Endothelial cell (in vitro differentiated cells): ENCODE results near the gene THSD4. TPM values are rescaled to one million over a fixed set of nuclear protein-coding genes. Genes with fewer than 3 reads are reported as not detected.

Source experiments
- DNase-seq: peaks from one replicate; pipeline ENCODE4 v3.0.0; 2021; ENCODE audit warnings: low spot score
- H3K27ac Mint-ChIP-seq: one replicate; pipeline ENCODE4 v1.8.0; 2021; ENCODE audit warnings: mixed read lengths, inconsistent platforms; ENCODE audit not compliant: unreplicated experiment
- H3K27me3 Mint-ChIP-seq: one replicate; pipeline ENCODE4 v1.8.0; 2021; ENCODE audit warnings: mild to moderate bottlenecking, moderate library complexity, mixed read lengths, inconsistent platforms; ENCODE audit not compliant: unreplicated experiment
- H3K36me3 Mint-ChIP-seq: one replicate; pipeline ENCODE4 v1.8.0; 2021; ENCODE audit warnings: mild to moderate bottlenecking, low read depth, mixed read lengths, inconsistent platforms; ENCODE audit not compliant: unreplicated experiment
- H3K4me1 Mint-ChIP-seq: one replicate; pipeline ENCODE4 v1.8.0; 2021; ENCODE audit warnings: mild to moderate bottlenecking, mixed read lengths, inconsistent platforms; ENCODE audit not compliant: unreplicated experiment
- H3K4me3 Mint-ChIP-seq: one replicate; pipeline ENCODE4 v1.8.0; 2021; ENCODE audit warnings: mild to moderate bottlenecking, mixed read lengths, inconsistent platforms; ENCODE audit not compliant: unreplicated experiment
- H3K9me3 Mint-ChIP-seq: one replicate; pipeline ENCODE4 v1.8.0; 2021; ENCODE audit warnings: mixed read lengths, inconsistent platforms; ENCODE audit not compliant: unreplicated experiment
- total RNA-seq: library from RNA; stranded (reverse); fragmentation: NEBNext Ultra II Directional; extraction: Animal tissue kit (Norgen Biotek cat#: 25700); gene quantifications from one replicate; pipeline ENCODE4 v1.2.1, GENCODE V29; 2021; ENCODE audit not compliant: unreplicated experiment
- TF ChIP-seq, protein P1 (sequence below): fragments of 200-600 bp; sonication (generic); IDR thresholded peaks from one replicate; pipeline ENCODE4 v1.5.0; 2021; ENCODE audit warnings: antibody characterized with exemption; ENCODE audit not compliant: unreplicated experiment

Gene THSD4
- total RNA-seq, 1 donor from 2014 or later = 0.92 TPM

DNA sequence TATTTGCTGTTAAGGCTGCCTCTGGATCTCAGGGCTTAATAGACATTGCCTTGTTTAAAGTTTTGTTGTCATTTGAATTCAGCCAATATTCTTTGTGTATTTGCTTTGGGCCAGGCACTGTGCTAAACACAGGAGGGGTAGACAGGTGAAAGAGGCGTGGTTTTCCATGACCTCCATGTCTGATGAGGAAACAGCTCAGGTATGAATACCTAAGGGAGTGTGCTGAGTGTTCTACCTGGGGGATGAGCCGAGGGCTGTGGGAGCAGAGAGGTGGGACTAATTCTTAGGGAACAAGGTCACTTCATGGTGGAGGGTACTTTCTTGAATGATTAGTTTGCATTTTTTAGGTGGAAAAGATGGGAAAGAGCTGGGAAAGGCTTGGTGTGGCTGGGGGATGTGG lies 108.2 kb downstream of the THSD4 start:
- Mint-ChIP-seq H3K4me3 (no peak overlapping the region), H3K27me3 (peaks cover 2% of the 10 kb centered on the region), H3K9me3 (no peaks in the 10 kb centered on the region), H3K27ac (no peak overlapping the region), H3K4me1 (peaks cover 8% of the 10 kb centered on the region), H3K36me3 (no peaks in the 10 kb centered on the region)
- TF ChIP-seq, protein P1, sequence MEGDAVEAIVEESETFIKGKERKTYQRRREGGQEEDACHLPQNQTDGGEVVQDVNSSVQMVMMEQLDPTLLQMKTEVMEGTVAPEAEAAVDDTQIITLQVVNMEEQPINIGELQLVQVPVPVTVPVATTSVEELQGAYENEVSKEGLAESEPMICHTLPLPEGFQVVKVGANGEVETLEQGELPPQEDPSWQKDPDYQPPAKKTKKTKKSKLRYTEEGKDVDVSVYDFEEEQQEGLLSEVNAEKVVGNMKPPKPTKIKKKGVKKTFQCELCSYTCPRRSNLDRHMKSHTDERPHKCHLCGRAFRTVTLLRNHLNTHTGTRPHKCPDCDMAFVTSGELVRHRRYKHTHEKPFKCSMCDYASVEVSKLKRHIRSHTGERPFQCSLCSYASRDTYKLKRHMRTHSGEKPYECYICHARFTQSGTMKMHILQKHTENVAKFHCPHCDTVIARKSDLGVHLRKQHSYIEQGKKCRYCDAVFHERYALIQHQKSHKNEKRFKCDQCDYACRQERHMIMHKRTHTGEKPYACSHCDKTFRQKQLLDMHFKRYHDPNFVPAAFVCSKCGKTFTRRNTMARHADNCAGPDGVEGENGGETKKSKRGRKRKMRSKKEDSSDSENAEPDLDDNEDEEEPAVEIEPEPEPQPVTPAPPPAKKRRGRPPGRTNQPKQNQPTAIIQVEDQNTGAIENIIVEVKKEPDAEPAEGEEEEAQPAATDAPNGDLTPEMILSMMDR = no peak
- DNase-seq = no peak

DNA sequence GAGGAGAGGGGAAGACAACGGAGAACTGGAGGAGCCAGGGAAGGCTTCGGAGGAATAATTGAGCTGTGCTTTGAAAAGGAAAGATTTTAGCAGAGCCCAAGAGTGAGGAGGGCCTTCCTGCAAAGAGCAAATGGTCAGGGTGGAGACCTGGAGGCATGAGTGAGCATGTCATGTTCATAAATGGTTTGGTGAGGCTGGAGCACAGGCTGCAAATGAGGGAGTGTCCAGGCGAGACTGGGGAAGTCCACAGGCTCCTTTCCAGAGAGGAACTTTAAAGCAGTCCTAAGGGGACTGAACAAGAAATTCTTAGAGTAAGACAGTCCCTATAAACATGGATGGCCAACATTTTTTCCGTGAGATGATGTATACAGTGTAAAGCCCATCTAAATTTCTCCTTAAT lies 108.8 kb downstream of the THSD4 start:
- H3K4me3 Mint-ChIP-seq = no peak overlapping the region
- H3K27ac Mint-ChIP-seq = no peak overlapping the region
- peaks cover 2% of the 10 kb centered on the region for H3K27me3 Mint-ChIP-seq
- TF ChIP-seq, protein P1 = no peak
- no peaks in the 10 kb centered on the region for H3K9me3 Mint-ChIP-seq
- peaks cover 8% of the 10 kb centered on the region for H3K4me1 Mint-ChIP-seq
- H3K36me3 Mint-ChIP-seq = no peaks in the 10 kb centered on the region
- no peak for DNase-seq

DNA sequence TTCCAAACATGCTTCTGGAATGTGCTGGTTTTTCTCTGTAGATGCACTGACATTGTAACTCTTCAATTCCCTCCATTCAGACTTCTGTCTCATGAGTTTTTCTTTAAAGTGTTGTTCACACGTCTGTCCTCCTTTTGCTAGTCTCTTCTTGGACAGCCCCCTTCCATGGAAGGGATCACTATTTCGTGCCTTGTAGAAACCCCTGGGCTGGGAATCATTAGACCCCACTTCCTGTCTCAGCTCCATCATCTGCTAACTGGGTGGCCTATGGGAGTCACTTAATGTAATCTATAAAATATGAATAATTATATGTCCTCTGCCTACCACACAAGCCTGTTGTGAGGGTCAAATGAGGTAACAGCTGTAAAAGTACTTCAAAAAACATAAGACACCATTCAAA lies 110.6 kb downstream of the THSD4 start:
- Mint-ChIP-seq H3K27me3 (peaks cover 2% of the 10 kb centered on the region), H3K27ac (no peak overlapping the region), H3K9me3 (no peaks in the 10 kb centered on the region), H3K36me3 (no peaks in the 10 kb centered on the region), H3K4me3 (no peak overlapping the region), H3K4me1 (peaks cover 8% of the 10 kb centered on the region)
- TF ChIP-seq, protein P1 = no peak
- DNase-seq = no peak

DNA sequence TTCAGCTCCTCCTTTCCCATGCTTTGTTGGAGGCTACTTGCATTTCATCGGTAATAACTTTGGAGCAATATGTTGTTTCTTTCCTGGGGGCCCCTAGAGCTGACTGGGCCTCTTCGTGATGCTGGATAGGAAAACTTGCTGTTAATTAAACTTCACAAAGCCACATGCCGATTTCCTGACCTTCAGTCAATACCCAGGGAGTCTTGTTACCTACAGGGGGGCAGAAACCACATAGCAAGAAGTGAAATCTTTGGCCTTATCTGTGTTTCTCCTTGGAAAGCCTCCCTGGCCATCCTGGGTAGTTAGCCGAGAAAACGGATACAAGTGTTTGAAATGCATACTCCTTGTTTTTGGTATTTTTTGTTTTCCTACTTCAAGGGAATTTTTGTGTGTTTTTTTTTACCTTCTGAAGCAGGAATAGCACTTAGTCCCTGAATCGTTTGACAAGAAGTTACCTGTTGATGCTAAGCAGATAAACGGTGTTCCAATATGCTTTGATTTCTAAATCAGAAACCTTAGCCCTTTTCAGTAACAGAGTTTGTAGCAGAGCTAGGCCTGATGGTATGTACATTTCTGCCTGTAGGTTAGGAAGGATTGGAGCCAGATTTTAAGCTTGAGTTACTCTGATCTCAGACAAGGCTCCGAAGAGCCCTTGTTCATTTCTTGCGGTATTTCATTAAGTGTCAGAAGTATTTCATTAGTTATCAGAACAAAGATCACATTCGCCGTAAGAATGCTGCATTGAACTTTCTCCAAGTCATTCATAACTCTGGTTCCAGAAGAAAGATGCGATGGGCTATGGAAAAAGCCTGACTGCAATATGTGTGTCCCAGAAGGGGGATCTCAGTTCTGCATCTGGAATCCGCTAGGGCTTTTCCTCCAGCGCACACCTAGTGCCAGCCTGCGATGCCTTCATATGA lies 111.5 kb downstream of the THSD4 start:
- H3K27me3 Mint-ChIP-seq = peaks cover 2% of the 10 kb centered on the region
- TF ChIP-seq, protein P1 = no peak
- no peaks in the 10 kb centered on the region for H3K9me3 Mint-ChIP-seq
- no peak overlapping the region for H3K4me3 Mint-ChIP-seq
- H3K36me3 Mint-ChIP-seq = no peaks in the 10 kb centered on the region
- H3K4me1 Mint-ChIP-seq = peaks cover 8% of the 10 kb centered on the region
- no peak for DNase-seq
- no peak overlapping the region for H3K27ac Mint-ChIP-seq

DNA sequence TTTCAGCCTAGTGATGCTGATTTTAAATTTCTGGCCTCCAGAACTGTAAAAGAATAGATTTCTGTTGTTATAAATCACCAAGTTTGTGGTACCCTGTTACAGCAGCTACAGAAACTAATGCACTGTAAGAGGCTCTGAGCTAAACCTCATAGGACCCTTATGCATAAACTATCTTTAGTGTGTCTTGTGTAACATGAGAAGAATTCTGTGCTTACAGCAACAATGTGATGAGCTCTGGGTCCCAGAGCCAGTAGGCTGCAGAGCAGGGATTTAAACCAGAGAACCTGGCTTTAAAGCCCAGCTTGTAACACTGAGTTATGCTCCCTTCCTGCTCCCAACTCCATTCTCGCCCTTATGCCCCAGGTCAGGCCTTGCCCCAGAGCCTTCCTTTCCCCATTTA lies 113.1 kb downstream of the THSD4 start:
- no peak overlapping the region for H3K27ac Mint-ChIP-seq
- no peaks in the 10 kb centered on the region for H3K9me3 Mint-ChIP-seq
- H3K4me3 Mint-ChIP-seq = no peak overlapping the region
- no peaks in the 10 kb centered on the region for H3K4me1 Mint-ChIP-seq
- TF ChIP-seq, protein P1 = no peak
- H3K36me3 Mint-ChIP-seq = no peaks in the 10 kb centered on the region
- H3K27me3 Mint-ChIP-seq = peaks cover 2% of the 10 kb centered on the region
- no peak for DNase-seq
